Activated CD4-positive, alpha-beta T cell treated with anti-CD3 and anti-CD28 coated beads, Interleukin-10, Interleukin-2, amounts not matched to agents 100 ng/mL and 50 ng/mL, durations not matched to agents 16 hours and 8 hours (primary cell): ENCODE results near the gene HILPDA.
"Not testable (repeated sequence)": the region's sequence is repeated elsewhere in the genome, so short reads cannot be mapped to it uniquely, and the experiment has no call there.

ENCODE experiments used
- DNase-seq: peaks from one replicate; pipeline ENCODE4 v3.0.0-alpha.2; 2020

HILPDA gene

GRCh38 chr7:128434413-128435326, 21.0 kb upstream of the HILPDA start:
- DNase-seq = no peak

- no peak for DNase-seq
Measured at GRCh38 chr7:128435327-128435686, 20.4 kb upstream of the HILPDA start.

GRCh38 chr7:128437426-128438332, 18.0 kb upstream of the HILPDA start:
- no peak for DNase-seq

- no peak for DNase-seq
Measured at GRCh38 chr7:128442356-128442755, 13.3 kb upstream of the HILPDA start.

- DNase-seq = no peak
Measured at GRCh38 chr7:128443831-128444600, 11.7 kb upstream of the HILPDA start.

GRCh38 chr7:128446306-128446705, 9.4 kb upstream of the HILPDA start:
- no peak for DNase-seq

- DNase-seq = no peak
Measured at GRCh38 chr7:128447941-128448564, 7.6 kb upstream of the HILPDA start.

GRCh38 chr7:128448751-128449302, 6.9 kb upstream of the HILPDA start:
- no peak for DNase-seq

GRCh38 chr7:128450409-128450808, 5.3 kb upstream of the HILPDA start:
- no peak for DNase-seq

- DNase-seq = no peak
Measured at GRCh38 chr7:128450913-128451312, 4.8 kb upstream of the HILPDA start.

GRCh38 chr7:128452552-128452951, 3.1 kb upstream of the HILPDA start:
- DNase-seq = no peak

GRCh38 chr7:128453836-128454804, 1.6 kb upstream of the HILPDA start:
- DNase-seq = no peak

- no peak for DNase-seq
Measured at GRCh38 chr7:128454808-128455542, 703 bp upstream of the HILPDA start.

- DNase-seq = no peak
Measured at GRCh38 chr7:128456255-128456725, 612 bp downstream of the HILPDA start.

- DNase-seq = not testable (repeated sequence)
Measured at GRCh38 chr7:128457385-128457784, 1.7 kb downstream of the HILPDA start.

GRCh38 chr7:128458956-128459355, 3.3 kb downstream of the HILPDA start:
- peak; percentile 79 for DNase-seq

- DNase-seq = peak; percentile 79
Measured at GRCh38 chr7:128459394-128459878, 3.8 kb downstream of the HILPDA start.

- no peak for DNase-seq
Measured at GRCh38 chr7:128462460-128462859, 6.8 kb downstream of the HILPDA start.

GRCh38 chr7:128463345-128463744, 7.7 kb downstream of the HILPDA start:
- not testable (repeated sequence) for DNase-seq

GRCh38 chr7:128463933-128464332, 8.3 kb downstream of the HILPDA start:
- not testable (repeated sequence) for DNase-seq
